Measurements from ENCODE around the gene GTPBP10. TPM values are rescaled to one million over a fixed set of nuclear protein-coding genes. Genes with fewer than 3 reads are reported as not detected.

The GTPBP10 gene
- total RNA-seq, 1 donor from 2014 or later = 22.7 TPM

DNA sequence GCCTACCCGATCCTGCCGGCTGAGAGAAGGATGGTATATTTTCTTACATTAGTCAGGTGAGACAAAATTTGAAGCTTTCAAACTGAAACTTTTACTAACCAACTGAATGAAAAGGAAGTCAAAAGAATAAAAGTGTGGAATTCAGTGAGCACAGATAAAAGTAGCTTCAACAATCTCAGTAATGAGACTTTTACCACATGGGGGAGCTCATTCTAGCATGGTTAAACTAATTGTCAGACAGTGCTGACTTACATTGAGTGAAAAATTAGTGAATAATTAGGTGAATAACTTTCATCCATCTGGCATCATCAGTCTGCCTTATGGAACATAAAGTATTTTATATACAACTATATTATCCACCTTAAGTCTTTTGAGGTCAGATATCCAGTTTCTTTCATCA, 33.8 kb upstream of the GTPBP10 start:
- no peaks in the 10 kb centered on the region for H3K4me1 Mint-ChIP-seq (ENCODE audit: unreplicated experiment)
- DNase-seq (ENCODE audit: extremely low spot score, unreplicated experiment) = no peak
- H3K9me3 Mint-ChIP-seq = no peaks in the 10 kb centered on the region
- no peak overlapping the region for H3K27ac Mint-ChIP-seq
- peaks cover 20% of the 10 kb centered on the region for H3K27me3 Mint-ChIP-seq
- no peak overlapping the region for H3K4me3 Mint-ChIP-seq
- no peaks in the 10 kb centered on the region for H3K36me3 Mint-ChIP-seq
- TF ChIP-seq, protein P1, sequence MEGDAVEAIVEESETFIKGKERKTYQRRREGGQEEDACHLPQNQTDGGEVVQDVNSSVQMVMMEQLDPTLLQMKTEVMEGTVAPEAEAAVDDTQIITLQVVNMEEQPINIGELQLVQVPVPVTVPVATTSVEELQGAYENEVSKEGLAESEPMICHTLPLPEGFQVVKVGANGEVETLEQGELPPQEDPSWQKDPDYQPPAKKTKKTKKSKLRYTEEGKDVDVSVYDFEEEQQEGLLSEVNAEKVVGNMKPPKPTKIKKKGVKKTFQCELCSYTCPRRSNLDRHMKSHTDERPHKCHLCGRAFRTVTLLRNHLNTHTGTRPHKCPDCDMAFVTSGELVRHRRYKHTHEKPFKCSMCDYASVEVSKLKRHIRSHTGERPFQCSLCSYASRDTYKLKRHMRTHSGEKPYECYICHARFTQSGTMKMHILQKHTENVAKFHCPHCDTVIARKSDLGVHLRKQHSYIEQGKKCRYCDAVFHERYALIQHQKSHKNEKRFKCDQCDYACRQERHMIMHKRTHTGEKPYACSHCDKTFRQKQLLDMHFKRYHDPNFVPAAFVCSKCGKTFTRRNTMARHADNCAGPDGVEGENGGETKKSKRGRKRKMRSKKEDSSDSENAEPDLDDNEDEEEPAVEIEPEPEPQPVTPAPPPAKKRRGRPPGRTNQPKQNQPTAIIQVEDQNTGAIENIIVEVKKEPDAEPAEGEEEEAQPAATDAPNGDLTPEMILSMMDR (conservative IDR thresholded peaks at IDR 0.05) = no peak

DNA sequence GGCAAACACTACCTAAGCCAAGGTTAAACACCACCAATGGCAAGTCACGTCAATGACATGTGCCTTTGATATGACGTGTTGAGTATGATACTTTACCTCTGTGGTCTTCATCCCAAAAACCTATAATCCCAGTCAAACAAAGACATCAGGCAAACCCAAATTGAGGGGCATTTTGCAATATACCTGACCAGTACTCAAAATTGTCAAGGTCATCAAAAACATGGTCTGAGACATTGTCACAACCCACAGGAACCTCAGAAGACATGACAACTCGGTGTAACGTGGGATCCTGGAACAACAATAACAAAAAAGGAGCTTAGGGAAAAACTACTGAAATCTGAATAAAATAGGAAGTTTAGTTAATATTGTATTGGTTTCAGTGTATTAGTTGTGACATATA, 32.6 kb upstream of the GTPBP10 start:
- TF ChIP-seq, protein P1 (conservative IDR thresholded peaks at IDR 0.05) = no peak
- H3K27me3 Mint-ChIP-seq = peaks cover 27% of the 10 kb centered on the region
- no peak for DNase-seq (ENCODE audit: extremely low spot score, unreplicated experiment)
- no peak overlapping the region for H3K4me3 Mint-ChIP-seq
- H3K4me1 Mint-ChIP-seq (ENCODE audit: unreplicated experiment) = no peaks in the 10 kb centered on the region
- no peak overlapping the region for H3K27ac Mint-ChIP-seq
- H3K9me3 Mint-ChIP-seq = no peaks in the 10 kb centered on the region
- H3K36me3 Mint-ChIP-seq = no peaks in the 10 kb centered on the region

DNA sequence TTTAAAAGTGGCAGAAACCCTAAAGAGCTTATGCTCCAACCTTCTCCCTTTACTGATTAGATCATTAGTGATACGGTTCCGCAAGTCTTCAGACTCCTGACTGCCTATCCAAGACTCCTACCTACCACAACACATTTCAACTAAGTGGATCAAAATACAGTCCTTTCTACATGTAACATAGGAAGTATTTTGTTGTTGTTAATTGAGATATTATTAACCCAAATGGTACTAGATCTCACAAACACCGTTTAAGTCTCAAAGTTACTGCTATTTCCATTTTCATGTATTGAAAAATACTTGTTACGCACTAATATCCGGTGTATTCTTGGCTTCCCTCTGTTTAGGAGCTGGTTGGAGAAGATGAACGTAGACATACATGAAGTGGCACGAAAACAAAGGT, 26.5 kb upstream of the GTPBP10 start:
- Mint-ChIP-seq H3K36me3 (no peaks in the 10 kb centered on the region), H3K4me3 (peak overlapping the region; percentile 76), H3K9me3 (no peaks in the 10 kb centered on the region), H3K4me1 (ENCODE audit: unreplicated experiment) (peaks cover 8% of the 10 kb centered on the region), H3K27me3 (peaks cover 76% of the 10 kb centered on the region), H3K27ac (no peak overlapping the region)
- TF ChIP-seq, protein P1 (conservative IDR thresholded peaks at IDR 0.05) = no peak
- no peak for DNase-seq (ENCODE audit: extremely low spot score, unreplicated experiment)

- no peaks in the 10 kb centered on the region for H3K36me3 Mint-ChIP-seq
- H3K27me3 Mint-ChIP-seq = peaks cover 77% of the 10 kb centered on the region
- H3K4me3 Mint-ChIP-seq = peak overlapping the region; percentile 76
- TF ChIP-seq, protein P1 (conservative IDR thresholded peaks at IDR 0.05) = no peak
- no peak overlapping the region for H3K27ac Mint-ChIP-seq
- peaks cover 8% of the 10 kb centered on the region for H3K4me1 Mint-ChIP-seq (ENCODE audit: unreplicated experiment)
- no peak for DNase-seq (ENCODE audit: extremely low spot score, unreplicated experiment)
- H3K9me3 Mint-ChIP-seq = no peaks in the 10 kb centered on the region
Measured at GRCh38 chr7:90320418-90320800, 26.1 kb upstream of the GTPBP10 start.

DNA sequence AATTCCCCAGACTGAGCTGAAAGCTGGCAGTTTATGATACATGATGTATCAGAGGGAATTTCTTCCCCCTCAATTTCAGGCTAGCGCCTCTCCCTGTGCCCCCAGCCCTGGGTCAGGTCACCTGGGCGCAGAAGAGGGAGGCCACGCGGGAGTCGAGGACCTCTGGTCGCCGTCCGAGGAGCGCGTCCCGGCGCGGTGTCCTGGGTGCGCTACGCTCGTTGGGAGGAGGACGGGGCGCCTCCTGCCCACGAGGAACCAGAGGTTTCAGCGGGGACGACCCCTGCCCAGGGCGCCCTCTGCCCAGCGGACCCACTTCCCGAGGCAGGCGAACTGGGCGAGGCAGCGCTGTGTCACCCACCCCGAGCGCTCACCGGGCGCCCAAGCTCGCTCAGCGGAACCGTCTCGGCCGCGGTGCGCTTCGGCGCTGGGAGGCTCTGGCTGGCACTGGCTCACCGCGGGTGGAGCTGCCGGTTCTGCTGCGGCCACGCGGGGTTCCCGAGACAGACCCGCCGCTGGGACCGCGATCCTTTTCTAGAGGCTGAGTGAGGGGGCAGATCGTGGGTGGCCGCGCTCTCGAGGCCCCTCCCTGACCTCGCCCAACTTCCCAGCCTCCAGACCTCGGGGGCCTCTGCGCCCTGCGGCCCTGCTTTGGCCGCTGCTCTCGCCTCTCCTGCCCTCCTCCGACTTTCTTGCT, 25.6 kb upstream of the GTPBP10 start, which contains the start of gene FAM237B:
Gene FAM237B (minus strand): TSS at position 504 of the 694 bp plus-strand sequence. CDS start 1,556 bp downstream, outside the sequence.
- Mint-ChIP-seq H3K4me3 (peak within 1 kb of the TSS; percentile 76), H3K27ac (no peak within 1 kb of the TSS), H3K9me3 (no peaks in the 10 kb centered on the region), H3K36me3 (no peaks in the 10 kb centered on the region), H3K4me1 (ENCODE audit: unreplicated experiment) (peaks cover 8% of the 10 kb centered on the region), H3K27me3 (peaks cover 78% of the 10 kb centered on the region)
- peak; percentile 68 for DNase-seq (ENCODE audit: extremely low spot score, unreplicated experiment)
- TF ChIP-seq, protein P1 (conservative IDR thresholded peaks at IDR 0.05) = no peak

Data from type B pancreatic cell (in vitro differentiated cells).